Fibroblast of skin of right biceps (primary cell): ENCODE data around the gene USP35.

Experiments
- DNase-seq: peaks from one replicate; pipeline ENCODE4 v3.0.0-alpha.2; 2013

The USP35 gene

GRCh38 chr11:78199653-78200015 is 10.9 kb downstream of the USP35 start:
- no peak for DNase-seq

DNA sequence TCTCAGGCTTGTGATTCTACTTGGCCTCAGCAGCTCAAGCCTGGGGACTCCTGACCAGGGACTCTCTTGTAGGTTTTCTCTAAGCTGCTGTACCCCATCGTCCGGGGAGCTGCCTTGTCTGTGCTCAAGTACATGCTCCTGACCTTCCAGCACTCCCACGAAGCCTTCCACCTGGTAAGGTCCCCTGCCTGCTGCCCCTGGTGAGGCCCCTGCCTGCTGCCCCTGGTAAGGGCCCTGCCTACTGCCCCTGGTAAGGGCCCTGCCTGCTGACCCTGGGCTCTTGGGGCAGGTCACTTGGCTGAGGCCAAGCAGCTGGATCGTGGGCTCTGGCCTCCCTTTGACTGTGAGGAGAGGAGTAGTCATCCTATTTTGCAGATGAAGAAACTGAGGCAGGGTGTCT is 11.3 kb downstream of the USP35 start:
- no peak for DNase-seq

- no peak for DNase-seq
These were observed 11.8 kb downstream of the USP35 start for GRCh38 chr11:78200553-78200952.

GRCh38 chr11:78201096-78201818 is 12.5 kb downstream of the USP35 start:
- no peak for DNase-seq

GRCh38 chr11:78202733-78203167 is 14.0 kb downstream of the USP35 start:
- no peak for DNase-seq

GRCh38 chr11:78203184-78203583 is 14.5 kb downstream of the USP35 start:
- no peak for DNase-seq

- DNase-seq: no peak
These were observed 16.5 kb downstream of the USP35 start for GRCh38 chr11:78205256-78205655.

DNA sequence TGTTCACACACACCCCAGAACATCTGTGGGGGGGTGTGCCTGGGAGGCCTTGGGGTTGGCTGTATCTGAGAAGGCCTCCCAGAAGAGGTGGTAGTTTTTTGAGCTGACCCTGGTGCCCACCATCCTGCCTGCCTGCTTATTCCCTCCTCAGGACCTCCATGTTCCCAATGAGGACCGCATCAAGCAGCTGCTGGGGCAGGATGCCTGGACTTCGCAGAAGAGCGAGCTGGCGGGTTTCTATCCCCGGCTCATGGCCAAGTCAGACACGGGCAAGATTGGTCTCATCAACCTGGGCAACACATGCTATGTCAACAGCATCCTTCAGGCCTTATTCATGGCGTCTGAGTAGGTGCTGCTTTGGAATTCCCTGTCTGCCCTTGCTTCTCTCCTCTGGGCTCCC is 17.0 kb downstream of the USP35 start:
- DNase-seq: no peak

GRCh38 chr11:78207532-78208256 is 19.0 kb downstream of the USP35 start:
- DNase-seq: no peak

GRCh38 chr11:78208257-78209165 is 19.8 kb downstream of the USP35 start:
- peak; percentile 37 for DNase-seq

- DNase-seq: no peak
These were observed 20.8 kb downstream of the USP35 start for GRCh38 chr11:78209478-78209877.

GRCh38 chr11:78210000-78210608 is 21.4 kb downstream of the USP35 start:
- DNase-seq: no peak

DNA sequence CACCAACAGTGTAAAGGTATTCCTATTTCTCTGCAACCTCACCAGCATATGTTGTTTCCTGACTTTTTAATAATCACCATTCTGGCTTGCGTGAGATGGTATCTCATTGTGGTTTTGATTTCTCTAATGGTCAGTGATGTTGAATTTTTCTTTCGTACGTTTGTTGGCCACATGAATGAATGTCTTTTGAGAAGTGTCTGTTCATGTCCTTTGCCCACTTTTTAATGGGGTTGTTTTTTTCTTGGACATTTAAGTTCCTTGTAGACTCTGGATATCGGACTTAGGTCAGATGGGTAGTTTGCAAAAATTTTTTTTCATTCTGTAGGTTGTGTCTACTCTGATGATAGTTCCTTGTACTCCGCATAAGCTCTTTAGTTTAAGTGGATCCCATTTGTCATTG is 22.8 kb downstream of the USP35 start:
- no peak for DNase-seq

GRCh38 chr11:78212586-78213371 is 24.1 kb downstream of the USP35 start:
- peak; percentile 44 for DNase-seq

GRCh38 chr11:78213526-78214330 is 25.0 kb downstream of the USP35 start:
- no peak for DNase-seq

DNA sequence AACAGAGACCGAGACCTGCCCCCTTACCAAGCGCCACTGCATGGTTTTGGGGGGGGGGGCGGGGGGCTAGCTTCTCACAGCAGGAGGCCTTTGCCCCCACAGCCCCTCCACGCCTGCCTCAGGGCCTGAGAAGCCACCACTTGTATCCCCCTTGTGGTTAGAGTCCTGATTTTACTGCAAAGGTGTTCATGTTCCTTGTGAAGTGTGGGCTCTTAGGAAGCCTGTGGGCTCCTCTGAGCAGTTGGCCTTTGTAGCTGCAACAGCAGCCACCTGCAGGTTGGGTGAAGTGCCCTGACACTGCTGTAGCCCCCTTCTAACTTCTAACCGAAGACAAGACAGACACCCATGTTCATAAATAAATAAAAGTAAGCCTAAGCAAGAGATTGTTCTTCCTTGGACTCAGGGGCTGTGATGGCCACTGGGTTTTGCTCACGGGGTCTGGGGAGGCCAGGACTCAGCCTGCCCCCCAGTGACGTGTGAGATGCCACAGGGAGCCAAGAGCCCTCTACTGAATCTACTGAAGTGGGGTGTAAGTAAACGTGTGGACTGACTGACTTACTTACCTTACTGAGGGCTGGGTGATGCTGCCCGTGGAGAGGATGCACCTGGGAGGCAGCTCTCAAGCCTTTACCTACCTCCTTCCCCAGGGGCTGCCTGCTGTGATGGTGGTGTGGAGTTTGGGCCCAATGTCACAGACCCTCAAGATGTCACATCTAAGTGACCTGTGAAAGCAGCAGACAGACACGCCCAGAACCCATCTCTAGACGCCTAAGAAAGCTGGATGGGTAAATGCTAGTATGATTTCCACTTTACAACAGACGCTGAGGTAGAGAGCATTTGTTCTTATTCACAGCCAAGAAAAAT is 25.8 kb downstream of the USP35 start:
- DNase-seq: no peak

DNA sequence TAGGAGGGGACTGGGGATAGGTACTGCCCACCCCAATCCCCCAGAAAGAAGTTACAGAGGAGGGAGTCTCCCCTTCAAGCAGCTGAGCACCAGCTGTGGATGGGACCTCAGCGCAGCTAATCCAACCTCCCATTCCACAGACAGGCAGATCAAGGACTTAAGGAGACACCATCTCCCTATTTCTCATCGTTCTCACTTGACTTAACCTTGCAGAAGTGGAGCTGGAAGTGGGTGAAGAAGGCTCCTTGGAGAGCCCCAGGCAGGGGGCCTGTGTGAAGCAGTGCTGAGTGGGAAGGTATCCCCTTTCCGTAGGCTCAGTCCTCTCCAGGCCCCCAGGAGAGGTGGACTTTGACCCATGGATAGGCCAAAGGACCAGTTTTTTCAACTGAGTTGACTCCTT is 27.3 kb downstream of the USP35 start:
- DNase-seq: no peak

- DNase-seq: no peak
These were observed 28.0 kb downstream of the USP35 start for GRCh38 chr11:78216571-78217287.
